Thoracic aorta (tissue), 2 donors: ENCODE results near the gene USP10. TPM values are rescaled to one million over a fixed set of nuclear protein-coding genes. Genes with fewer than 3 reads are reported as not detected.
"Not testable (repeated sequence)": the region's sequence is repeated elsewhere in the genome, so short reads cannot be mapped to it uniquely, and the experiment has no call there.

Source experiments
- ATAC-seq: fragments of 150-250 bp; one replicate; pipeline ENCODE4 v1.8.0; 2017; ENCODE audit warnings: low read depth; ENCODE audit not compliant: insufficient number of reproducible peaks, low FRiP score
- DNase-seq: peaks from one replicate; pipeline ENCODE4 v3.0.0-alpha.2; 2020; ENCODE audit warnings: low spot score
- H3K27ac ChIP-seq, 2 donors: fragments of 200-600 bp; sonication (generic); 1 replicate in 1 of 2; 2 replicates in 1 of 2; pipeline ENCODE4 v1.5.1; 2016; ENCODE audit warnings: mild to moderate bottlenecking in 2 of 2, moderate library complexity in 2 of 2
- H3K27me3 ChIP-seq: fragments of 200-600 bp; sonication (generic); replicated peaks from 2 replicates; pipeline ENCODE4 v1.6.0; 2016; ENCODE audit warnings: mild to moderate bottlenecking; ENCODE audit not compliant: insufficient read depth
- H3K36me3 ChIP-seq: fragments of 200-600 bp; sonication (generic); one replicate; pipeline ENCODE4 v1.5.1; 2016
- H3K4me1 ChIP-seq, 2 donors: fragments of 200-600 bp; sonication (generic); 1 replicate in 1 of 2; 2 replicates in 1 of 2; pipeline versions ENCODE4 v1.5.1 to v1.6.0; 2016; ENCODE audit warnings: low read depth in 2 of 2, mild to moderate bottlenecking in 1 of 2; ENCODE audit not compliant: control insufficient read depth in 1 of 2
- H3K4me3 ChIP-seq: fragments of 200-600 bp; sonication (generic); 2 replicates; pipeline ENCODE4 v1.5.1; 2016; ENCODE audit warnings: mild to moderate bottlenecking
- H3K9me3 ChIP-seq: fragments of 200-600 bp; sonication (generic); 2 replicates; pipeline ENCODE4 v1.5.1; 2016
- CTCF ChIP-seq: fragments of 200-600 bp; sonication (generic); IDR thresholded peaks from one replicate; pipeline ENCODE4 v1.5.1; 2019; ENCODE audit warnings: antibody characterized with exemption
- total RNA-seq, 2 donors: library from RNA; depleted of rRNA; stranded (reverse); fragments of >200 nt; gene quantifications; one replicate each; pipeline versions ENCODE4 v1.1.0 to v1.2.3, GENCODE V29; 2016

The USP10 gene
- total RNA-seq, 2 donors from 2014 or later = 36.7 to 85.2 TPM

GRCh38 chr16:84685210-84685609, 14.6 kb upstream of the USP10 start:
- Histone ChIP-seq H3K9me3 (no peaks in the 10 kb centered on the region), H3K27ac (no peak overlapping the region), H3K4me1 (no peaks in the 10 kb centered on the region), H3K27me3 (no peaks in the 10 kb centered on the region), H3K4me3 (no peak overlapping the region), H3K36me3 (no peaks in the 10 kb centered on the region)
- ATAC-seq = no peak
- no peak for TF ChIP-seq CTCF
- DNase-seq = no peak

GRCh38 chr16:84686707-84687298, 13.0 kb upstream of the USP10 start:
- DNase-seq = no peak

GRCh38 chr16:84687715-84688114, 12.1 kb upstream of the USP10 start:
- ATAC-seq (no peak), DNase-seq (no peak)
- no peaks in the 10 kb centered on the region for H3K36me3 ChIP-seq
- no peak overlapping the region for H3K27ac ChIP-seq
- H3K27me3 ChIP-seq = no peaks in the 10 kb centered on the region
- H3K4me1 ChIP-seq = no peaks in the 10 kb centered on the region
- no peak for TF ChIP-seq CTCF
- H3K9me3 ChIP-seq = no peaks in the 10 kb centered on the region
- no peak overlapping the region for H3K4me3 ChIP-seq

More at GRCh38 chr16:84686707-84687298, 13.0 kb upstream of the USP10 start:
- Histone ChIP-seq H3K4me3 (no peak overlapping the region), H3K9me3 (no peaks in the 10 kb centered on the region), H3K36me3 (no peaks in the 10 kb centered on the region), H3K27me3 (no peaks in the 10 kb centered on the region), H3K27ac (no peak overlapping the region), H3K4me1 (no peaks in the 10 kb centered on the region)
- no peak for TF ChIP-seq CTCF
- ATAC-seq = no peak

- DNase-seq, H3K36me3 ChIP-seq, ATAC-seq, H3K27me3 ChIP-seq, H3K27ac ChIP-seq, H3K4me1 ChIP-seq, H3K9me3 ChIP-seq, H3K4me3 ChIP-seq: not testable (repeated sequence)
These were observed 11.6 kb upstream of the USP10 start for GRCh38 chr16:84688163-84688562.

GRCh38 chr16:84689111-84689510, 10.7 kb upstream of the USP10 start:
- DNase-seq (no peak), ATAC-seq (no peak)
- no peaks in the 10 kb centered on the region for H3K4me1 ChIP-seq
- H3K27me3 ChIP-seq = no peaks in the 10 kb centered on the region
- no peaks in the 10 kb centered on the region for H3K9me3 ChIP-seq
- no peak overlapping the region for H3K27ac ChIP-seq
- no peaks in the 10 kb centered on the region for H3K36me3 ChIP-seq
- no peak overlapping the region for H3K4me3 ChIP-seq
- TF ChIP-seq CTCF = no peak
